GM19328 (cell line): ENCODE measurements around the gene FHIT.

Source experiments
- ATAC-seq: cut with Tn5 transposase; IDR thresholded peaks from one replicate; pipeline ENCODE4 v1.9.1; 2021; ENCODE audit warnings: mild to moderate bottlenecking, moderate library complexity; ENCODE audit not compliant: unreplicated experiment

Gene FHIT

DNA sequence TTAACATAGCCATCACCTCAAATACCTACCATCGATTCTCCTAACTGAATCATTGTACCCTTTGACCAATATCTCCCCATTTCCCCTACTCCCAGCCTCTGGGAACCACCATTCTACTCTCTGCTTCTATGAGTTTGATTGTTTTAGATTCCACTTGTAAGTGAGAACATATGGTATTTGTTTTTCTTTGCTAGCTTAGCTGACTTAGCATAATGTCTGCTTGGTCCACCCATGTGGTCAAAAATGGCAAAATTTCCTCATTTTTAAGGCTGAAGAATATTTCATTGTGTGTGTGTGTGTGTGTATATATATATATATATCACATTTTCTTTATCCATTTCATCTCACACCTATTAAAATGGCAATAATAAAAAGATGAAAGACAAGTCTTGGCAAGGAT is 469.3 kb downstream of the FHIT start:
- ATAC-seq = no peak

DNA sequence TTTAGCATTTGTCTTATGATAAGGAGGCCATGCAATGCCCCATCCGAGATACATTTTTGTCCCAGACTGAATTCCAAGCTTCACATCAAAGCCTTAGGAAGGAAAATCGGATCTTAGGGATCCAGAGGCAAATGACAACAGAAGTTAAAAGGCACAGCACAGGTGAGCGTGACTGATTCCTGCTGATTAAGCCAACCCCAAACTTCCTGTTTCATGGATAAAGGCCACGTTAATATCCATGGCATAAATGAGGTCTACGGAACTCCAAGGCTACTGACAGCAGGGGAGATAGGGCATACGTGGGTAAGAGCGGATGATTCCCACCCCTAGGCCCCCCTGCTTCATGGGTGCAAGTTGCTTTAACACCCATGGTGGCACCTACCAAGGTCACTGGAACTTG is 471.6 kb downstream of the FHIT start:
- ATAC-seq = no peak

DNA sequence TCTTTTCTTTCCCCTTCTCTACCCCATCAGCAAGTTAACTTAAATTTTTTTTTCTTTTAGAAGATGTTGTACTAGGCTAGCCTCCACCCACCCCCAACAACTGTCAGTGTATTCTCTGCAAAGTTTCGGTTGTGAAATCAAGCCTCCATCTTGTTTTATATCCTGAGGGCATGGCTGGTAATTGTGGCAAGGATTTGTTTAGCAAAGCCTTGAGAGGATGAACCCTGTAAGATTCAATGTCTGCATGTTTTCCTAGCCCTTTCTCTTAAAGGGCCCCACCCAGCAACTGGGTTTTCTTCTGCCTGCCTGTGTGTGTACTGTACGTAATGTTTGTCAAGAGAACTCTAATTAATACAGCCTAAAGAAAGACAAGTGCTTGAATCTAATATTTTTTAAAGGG is 475.3 kb downstream of the FHIT start:
- ATAC-seq = no peak

DNA sequence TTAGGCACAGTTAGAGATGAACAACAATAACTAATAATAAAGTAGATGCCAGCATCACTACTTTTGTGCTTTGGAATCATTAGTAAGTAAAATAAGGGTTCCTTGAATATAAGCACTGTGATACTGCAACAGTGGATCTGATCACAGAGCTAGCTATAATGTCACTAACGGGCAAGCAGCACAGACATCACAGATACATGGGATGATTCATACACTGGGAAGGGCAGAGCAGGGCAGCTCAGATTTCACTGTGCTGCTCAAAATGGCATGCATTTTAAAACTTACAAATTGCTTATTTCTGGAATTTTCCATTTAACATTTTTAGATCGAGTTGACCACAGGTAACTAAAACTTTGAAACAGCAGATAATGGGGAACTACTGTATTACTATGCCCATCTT is 476.6 kb downstream of the FHIT start:
- ATAC-seq = no peak

DNA sequence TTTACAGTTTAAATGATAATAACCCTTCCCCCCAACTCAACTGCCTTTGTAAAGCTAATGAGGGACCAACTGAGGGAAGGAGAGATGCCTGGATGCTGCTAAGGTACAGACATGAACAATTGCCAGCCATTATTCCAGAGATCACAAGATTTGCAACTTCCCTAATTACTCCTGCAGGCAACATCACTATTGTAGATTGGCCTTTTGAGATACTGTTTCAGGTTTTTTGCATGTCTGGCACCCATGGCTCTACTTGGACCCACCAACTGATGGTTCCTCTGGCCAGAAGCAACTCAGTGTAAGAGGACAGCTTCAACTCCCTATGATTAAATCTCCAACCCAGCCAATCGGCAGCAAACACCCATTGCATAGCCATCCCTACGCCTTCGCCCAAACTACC is 478.7 kb downstream of the FHIT start:
- ATAC-seq = no peak

DNA sequence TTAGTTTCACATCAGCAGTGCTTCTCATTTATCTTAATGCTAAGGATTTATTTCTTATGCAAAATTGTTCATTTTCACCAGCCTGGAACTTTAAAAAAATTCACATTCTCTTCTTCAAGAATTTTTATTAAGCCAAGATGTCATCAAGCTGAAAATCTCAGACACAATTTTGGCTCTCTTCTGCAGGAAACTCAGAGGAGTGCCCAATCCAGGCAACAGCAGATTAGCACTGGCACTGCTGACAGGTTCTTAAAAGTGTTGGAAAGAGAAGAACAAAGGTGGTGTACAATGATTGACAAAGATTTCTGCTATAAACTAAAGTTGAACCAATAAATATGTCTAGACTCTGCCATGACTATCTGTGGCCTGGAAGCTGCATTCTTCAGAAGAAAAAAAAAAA is 479.5 kb downstream of the FHIT start:
- no peak for ATAC-seq

DNA sequence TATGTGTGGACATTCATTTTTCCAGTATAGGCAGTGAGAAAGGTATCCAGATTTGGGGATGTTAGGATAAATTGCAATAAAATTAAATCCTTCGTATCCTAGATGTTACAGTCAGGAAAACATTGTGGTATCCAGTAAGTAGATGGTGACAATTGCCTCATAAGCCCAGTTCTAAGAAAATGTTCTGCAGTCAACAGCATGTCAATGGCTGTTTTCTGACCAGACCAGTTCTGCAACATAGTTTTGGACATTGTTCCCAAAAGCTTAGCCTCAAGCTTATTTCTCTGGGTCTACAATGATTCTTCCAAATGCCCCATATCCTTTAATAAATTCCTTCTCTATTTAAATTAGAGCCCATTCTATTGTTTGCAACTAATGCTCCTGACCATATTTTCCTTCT is 480.7 kb downstream of the FHIT start:
- no peak for ATAC-seq

DNA sequence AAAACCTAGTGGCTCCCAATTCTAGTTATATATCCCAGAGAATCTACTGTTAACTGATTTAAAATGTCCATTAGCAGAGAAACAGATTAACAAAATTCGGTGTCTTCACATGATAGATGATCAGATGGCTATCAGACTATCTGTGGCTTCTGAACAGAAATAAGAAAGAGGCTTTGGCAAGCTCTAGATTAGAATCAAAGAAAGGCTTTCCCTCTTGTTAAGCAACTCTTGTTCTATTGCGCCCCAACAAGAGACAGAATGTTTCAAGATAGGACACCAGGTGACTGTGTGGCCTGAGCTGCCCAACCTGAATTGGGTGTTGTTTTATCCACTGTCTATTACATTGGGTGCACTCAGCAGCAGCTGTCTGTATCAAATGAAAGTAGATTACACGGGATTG is 483.7 kb downstream of the FHIT start:
- ATAC-seq = no peak

DNA sequence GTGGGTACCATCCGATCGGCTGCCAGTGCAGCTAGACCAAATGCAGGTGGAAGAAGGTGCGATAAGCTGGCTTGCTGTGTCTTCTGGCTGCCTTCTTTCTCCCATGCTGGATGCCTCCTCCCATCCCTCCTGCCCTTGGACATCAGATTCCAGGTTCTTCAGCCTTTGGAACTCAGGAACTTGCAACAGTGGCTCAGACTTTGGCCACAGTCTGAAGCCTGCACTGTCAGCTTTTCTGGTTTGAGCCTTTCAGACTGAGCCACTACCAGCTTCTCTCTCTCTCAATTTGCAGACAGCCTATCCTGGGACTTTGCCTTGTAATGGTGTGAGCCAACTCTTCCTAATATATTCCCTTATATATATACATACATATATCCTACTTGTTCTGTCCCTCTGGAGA is 485.5 kb downstream of the FHIT start:
- ATAC-seq = no peak

DNA sequence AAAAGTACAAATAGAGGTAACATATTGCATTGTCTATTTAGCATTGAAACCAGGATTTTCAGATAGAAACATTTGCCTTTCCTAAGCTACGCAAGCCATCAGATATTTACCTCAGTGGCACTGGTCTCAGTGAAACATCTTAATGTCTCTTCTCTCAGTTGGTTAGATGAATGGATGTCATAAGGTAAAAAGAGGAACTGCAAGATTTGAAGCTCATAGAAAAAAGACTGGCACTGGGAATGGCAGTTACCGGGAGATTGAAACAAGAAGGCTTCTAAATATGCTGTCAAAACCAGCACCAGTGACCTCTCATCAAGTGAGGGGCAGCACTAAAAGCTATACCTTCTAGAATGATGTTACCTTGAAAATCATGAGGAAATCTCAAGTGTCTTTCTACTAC is 486.4 kb downstream of the FHIT start:
- ATAC-seq = no peak

DNA sequence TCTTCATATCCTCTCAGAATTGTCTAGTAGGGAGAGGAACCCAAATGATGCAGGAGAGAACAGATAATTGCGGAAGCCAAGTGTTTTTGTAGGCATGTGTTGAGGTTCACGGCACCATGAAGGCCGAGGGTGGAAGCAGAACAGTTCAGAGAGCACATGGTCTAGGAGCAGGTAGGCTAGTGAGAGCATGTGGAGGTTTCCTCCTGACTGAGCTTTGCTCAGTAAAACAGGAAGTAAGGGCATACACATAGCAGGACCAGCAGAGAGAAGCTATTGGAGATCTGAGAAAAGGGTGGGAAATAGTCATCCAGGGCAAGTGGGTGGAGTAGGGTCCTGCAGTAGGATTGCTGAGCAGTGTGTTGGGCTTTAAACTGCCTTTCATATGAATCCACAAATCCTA is 491.1 kb downstream of the FHIT start:
- no peak for ATAC-seq

DNA sequence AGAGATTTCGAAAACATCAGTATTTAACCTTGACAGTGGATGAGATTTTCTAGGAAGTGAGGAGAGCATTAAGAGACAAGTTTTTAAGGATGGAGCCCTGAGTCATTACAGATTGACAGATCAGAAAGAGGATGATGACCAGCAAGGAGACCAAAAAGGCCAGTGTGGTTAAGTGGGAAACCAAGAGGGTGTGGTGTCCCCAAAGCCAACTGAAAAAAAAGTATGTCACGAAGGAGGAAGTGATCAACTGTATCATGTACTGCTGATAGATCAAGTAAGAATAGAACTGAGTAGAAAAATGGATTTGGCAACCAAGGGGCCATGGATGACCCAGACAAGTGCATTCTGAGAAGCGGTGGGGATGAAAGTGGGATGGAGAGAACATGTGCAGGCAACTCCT is 491.8 kb downstream of the FHIT start:
- no peak for ATAC-seq

DNA sequence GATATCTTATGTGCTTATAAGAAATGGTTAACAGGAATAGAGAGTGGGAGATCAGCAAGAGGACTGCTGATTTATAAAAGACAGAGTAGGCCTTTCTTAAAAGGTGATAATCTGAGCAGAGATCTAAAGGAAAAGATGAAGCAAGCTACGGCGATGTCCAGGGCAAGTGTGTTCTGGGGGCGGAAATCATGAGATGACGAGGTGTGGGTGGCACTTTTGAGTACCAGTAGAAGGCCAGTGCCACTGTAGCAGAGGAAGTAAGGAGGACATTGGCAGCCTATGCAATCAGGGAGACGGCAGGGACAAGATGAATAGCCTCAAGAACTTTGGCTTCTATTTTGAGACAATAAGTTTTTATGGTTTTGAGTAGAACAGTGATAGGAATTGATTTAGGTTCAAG is 492.4 kb downstream of the FHIT start:
- no peak for ATAC-seq

DNA sequence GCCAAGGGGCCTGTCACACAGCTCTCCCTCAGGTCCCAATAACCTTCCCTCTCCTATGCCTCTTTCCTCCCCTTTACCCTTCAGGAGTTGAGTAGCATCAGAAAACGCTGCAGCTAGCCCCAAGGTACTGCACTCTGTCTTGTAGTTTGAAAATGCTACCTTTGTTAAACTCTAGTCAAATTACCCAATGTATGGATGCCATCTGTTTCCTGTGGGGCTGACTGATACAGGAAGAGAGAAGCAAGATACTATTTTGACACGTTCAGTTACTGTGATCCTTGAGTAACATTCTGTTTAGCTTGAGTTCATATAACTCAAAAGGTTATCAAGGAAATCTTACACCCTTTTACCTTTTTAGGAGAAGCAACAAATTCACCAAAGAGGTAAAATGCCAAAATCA is 493.1 kb downstream of the FHIT start:
- no peak for ATAC-seq

DNA sequence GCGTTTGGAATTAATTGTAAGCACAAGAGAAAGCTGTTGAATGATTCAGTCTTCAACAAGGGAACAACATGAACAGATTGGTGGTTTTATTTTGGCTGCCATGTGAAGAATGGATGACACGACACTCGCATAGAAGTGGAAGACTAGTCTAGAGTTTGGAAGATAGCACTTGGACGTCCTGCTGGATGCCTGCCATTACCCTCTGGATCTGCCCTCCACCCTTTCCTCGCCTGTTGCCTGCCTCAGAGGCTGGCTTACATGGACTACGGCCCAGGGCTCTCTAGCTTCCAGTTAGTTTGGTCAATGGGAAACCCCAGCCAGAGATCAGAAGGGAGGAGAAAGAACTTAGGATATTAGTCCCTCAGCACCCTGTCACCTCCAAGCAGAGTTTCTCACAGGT is 493.5 kb downstream of the FHIT start:
- ATAC-seq = no peak

DNA sequence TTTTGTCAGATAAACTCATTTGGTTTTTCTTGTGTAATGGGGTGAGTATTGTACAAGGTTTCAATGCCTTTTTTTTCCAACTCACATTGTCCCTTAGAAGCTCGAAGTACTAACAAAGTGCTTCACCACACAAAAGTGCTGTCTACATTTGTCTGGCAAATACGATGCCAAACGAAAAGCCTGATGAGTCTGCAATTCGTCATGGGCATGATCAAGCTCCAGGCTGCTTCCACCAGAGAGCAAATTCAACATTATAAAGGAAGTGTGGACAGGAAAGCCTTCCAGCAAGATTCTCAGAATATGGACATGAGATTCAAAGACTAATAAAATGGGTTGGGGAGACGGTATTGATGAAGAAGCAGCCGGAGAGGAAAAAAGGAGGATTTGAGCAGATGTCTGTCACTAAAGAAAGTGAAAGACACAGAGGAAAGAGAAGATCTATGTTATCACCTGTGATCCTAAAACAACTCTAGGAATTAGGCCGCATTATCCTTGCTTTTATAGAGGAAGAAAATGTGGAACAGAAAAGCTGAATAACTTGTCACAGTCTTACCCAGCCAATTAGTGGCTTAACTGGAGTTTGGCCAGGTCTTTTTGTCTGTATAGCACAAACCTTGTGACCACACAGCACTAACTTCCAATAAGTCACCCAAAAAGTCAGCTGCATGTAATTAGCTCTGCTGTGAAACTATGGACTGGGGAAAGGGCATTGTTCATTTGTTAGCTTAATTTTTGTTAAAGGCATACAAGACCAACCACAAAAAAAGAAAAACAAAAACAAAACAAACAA is 494.8 kb downstream of the FHIT start:
- ATAC-seq = no peak

DNA sequence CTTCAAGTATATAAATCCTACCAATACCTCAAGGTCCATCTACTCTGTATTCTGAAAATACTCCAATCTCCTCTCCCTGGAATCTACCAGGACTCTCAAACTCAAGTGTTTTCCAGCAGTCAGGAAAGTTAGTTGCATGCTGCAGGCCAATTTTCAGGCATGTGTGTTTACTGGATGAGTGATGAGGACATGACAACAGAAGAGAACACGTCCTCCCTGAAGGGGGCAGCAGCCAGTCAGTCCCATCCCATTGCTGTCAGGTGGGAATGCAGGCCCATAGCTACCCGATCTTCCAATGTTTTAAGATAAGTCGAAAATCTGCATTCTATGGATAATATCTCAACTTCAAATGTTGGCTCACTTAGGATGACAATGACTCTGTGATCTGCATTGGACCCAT is 496.2 kb downstream of the FHIT start:
- ATAC-seq = no peak

DNA sequence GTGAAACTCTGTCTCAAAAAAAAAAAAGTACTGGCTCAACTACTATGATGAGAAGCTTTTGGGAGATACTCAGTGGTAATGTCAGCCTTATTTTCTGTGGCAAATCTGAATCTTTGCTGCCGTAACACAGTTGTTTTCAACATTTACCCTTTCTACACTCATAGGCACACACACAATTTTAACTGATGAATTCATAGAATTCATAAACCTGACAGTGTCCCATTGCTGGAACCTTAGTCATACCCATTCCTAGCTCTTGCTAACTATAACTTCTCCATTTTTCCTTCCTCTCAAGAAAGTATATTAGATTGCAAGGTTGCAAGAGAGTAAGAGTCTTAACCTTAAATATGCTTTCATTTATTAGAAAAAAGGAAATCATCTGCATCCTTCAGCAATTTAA is 496.6 kb downstream of the FHIT start:
- ATAC-seq = no peak

DNA sequence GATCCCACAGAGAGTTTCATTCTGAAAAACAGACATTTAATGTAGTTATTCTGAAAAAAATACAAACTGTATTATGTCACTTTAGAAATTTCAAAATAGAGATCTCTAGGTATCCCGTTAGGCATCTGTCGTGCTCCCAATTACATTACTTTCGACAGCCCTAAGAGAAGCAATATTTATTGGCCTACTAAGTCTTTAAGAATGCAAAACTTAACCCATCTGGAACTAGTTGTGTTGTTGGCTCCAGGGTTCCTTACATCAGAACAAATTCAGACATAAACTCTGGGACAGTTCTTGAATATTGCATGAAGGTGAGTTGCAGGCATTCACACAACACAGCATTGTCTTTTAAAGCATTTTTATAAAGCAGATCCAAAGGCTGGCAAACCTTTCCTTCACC is 498.4 kb downstream of the FHIT start:
- no peak for ATAC-seq

DNA sequence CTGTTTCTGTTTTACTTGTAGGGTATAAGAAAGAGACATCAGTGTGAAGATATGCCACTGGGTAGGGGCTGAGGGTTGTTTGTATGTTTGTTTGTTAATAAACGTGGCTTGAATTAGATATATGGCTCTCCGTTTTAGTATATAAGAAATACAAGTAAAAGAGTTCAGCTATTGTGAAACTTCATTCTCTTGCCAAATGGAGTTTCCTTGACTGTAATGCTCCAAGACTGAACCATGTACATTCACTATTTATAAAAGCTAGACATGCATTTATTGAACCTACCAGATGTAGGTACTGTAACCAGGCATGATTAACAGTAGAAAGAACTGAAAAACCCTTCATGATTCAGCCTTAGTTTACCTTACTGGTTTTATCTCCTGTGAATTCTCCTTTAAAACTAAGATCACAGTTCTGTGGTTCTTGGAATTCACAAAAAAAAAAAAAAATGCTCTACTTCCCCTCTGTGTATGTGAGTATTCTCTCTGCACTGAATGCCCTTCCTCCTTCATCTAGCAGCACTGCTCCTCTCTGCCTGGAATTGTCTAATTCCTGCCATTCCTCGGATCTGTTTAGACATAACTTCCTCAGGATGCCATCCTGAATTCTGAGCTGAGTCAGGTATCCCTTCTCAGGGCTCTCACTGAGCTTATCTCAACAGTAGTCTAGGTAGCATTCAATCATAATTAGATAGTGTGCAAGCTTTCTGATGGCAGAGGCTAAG is 504.4 kb downstream of the FHIT start:
- ATAC-seq = no peak

DNA sequence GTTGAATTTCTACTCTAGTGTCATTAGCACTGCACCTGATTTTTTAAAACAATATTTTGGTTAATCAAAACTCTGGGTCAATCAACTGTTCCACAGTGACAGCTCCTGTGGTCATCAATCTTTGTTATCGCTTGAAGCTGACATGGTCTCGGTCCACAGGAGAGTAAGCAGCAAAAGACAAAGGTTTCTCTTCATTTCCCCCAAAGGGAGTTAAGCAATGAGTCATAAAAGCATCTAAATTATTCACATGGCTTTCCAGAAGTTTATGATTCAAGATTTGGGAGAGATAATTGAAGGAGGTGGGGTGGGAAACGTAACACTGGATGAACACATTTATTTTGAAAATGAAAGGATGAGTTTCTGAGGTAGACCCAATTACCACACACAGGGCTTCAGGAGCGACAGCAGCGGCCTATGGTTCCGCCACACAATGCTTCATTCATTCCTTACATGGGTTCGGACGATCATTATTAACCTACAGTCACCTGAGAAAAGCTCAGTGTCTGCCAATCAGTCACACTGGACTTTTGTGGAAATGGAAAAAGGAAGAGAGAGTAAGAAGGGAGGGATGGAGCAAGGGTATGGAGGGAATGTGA is 505.1 kb downstream of the FHIT start:
- no peak for ATAC-seq

DNA sequence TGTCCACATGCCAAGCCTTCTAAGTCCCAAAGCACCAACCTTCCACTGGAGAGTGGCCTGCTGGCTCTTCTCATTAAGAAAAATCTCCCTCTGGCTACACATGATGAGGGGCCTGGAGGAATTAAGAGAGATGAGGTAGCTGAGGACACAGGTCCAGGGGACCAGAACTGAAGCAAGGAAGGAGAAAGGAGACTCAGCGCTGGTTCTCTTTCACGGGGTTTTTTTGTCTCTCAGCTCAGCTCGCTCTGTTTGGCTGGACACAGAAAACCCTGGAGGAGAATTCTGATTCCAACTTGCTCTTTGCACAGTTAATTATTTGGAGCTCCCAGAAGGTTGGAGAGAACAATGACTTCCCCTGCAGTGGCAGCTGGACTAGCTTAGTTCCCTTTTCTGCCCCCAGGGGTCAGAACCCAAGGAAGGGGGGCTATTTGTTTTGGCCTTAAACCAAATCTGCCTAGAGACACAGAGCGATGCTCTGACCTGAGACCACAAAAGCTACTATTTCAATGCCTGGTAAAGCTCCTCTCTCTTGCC is 507.6 kb downstream of the FHIT start:
- no peak for ATAC-seq
